HK-2 (cell line): Measurements from ENCODE around the gene P2RX1.
A peak's percentile ranks its signal among the peaks of the same experiment; 100 is the strongest.

Experiments
- DNase-seq: peaks from one replicate; pipeline ENCODE4 v3.0.0-alpha.2; 2018; ENCODE audit not compliant: unreplicated experiment

P2RX1 gene

DNA sequence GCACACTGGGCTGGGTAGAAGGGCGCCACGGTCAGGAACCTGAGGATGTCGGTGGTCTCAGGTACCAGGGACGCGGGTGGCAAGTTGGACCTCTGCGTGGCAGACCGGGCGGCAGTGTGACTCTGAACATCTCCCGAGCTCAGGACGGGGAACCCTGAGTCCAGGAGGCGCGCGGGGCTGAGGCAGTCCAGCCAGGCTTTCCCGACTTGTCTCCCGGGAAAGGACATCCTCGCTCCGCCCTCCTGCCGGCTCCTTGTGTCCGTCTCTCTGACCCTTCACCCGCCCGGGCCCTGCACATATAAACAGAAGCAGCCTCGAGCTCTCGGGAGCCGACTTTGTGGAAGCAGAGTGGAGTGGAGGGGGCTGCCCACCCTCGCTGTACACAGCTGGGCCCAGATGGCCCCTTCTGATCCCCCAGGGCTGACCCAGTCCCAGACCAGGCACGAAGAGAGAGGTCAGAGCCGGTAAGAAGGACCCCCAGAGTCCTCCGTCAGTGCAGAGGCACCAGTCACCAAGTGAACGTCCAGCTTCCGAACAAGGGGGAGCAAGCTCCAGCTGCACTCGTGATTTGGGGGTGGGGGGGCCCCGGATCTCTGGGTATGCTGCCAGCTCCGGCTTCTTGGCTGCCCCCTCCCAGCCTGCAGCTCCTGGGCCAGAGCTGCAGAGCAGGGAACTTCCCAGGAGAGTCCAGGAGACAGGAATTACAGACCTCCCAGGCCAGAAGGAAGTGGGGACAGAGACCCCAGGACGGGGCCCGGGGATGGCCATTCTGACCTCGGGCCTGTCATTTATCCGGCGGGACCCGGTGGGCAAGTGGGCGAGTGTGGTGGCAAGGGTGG, 8.5 kb upstream of the P2RX1 start:
- no peak for DNase-seq

DNA sequence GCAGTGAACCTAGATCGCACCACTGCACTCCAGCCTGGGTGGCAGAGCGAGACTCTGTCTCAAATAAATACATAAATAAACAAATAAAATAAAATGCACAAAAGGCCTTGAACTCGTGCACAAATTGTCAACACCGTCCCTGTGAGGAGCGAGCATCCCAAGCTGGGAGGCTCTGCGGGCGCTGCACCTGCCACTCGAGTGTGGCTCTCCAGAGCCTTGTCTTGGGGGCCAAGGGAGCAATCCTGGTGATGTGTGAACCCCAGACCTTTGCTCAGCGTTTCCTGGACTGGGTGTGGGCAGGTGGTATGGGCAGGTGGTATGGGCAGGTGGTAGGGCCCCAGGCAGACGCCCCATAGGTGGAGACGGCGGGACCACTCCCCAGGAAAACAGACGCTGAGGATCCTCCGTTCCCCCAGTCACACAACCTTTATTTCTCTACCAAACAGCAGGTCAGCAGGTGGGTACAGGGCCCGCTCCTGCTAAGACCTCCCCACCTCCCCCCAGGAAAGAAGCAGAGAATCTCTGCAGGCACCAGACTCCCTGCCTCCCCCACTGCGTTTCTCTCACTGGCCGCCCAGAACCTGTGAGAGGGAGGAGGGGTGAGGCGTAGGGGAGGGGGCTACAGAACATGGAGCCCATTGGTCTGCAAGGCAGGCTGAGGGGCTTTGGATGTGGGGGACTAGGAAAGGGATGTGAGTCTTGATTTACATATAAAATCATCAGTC, 7.4 kb upstream of the P2RX1 start:
- no peak for DNase-seq

DNA sequence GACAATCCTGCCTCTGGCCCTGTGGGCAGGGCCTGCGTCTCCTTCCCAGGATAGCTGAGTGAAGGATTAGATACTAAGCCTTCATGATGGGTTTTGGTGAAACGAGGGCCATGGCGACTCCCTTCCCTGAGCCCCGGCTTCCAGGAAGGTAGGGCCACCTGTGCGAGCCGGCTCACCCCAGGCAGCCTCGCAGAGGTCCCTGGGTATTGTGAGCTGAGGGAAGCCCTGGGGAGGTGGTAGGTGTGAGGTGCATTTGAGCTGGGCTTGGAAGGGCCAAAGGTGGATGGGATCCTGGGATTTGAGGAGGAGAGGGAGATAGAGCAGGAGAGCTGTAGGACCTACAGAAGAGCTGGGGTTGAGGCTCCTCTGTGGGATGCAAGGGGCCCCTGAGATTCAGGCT, 6.5 kb upstream of the P2RX1 start:
- DNase-seq: no peak

DNA sequence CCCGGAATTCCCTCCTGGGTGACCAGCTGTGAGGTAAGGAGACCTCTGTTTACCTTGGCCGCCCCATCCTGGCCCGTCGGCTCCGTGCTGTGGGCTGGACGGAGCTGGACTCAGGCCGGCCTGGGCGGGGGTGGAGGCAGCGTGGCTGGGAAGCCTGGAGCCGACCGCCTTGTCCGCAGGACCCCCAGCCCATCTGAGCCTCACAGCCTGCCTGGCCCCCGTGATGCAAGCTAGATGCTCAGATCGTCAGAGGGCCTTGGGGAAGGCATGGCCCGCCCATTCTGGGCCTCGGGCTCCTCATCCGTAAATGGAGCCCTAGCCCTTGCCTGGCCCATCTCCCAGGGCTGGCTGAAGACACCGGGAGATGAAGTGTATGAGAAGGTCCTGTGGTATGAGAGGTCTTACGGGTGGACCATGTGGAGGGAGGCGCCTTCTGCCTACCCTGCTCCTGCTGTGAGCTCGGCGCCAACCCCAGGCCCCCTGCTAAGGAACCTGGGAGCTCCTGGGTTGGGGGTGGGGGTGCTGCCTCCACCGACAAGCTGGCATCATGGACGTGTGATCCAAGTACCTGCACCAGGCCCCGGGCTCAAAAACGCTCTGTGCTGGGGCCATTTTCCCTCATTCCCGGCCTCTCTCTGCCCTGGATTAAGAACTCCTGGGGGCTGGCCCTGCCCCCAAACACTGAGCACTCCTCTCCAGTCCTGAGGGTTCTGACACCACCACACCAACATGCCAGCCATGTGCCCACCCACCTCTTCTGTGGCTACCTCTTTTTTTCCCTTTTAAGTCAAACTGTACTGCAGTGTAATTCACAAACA, 5.4 kb upstream of the P2RX1 start:
- no peak for DNase-seq

DNA sequence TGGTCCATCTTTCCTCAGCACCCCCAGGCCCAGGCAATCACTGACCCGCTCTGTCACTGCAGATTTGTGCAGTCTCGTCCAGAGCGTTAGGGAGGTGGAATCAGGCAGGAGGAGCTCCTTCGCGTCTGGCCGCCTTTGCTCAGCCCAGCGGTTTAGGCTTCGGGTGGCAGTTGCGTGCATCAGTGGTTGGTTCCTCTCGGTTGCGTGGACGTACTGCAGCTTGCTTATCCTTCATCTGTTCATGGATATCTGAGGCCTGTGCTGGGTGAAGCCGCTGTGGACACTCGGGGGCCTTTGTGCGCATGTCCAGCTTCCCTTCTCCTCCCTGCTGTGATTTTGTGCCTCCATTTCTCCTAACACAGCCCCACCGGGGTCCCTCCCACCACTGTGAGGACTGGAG, 4.7 kb upstream of the P2RX1 start:
- no peak for DNase-seq

DNA sequence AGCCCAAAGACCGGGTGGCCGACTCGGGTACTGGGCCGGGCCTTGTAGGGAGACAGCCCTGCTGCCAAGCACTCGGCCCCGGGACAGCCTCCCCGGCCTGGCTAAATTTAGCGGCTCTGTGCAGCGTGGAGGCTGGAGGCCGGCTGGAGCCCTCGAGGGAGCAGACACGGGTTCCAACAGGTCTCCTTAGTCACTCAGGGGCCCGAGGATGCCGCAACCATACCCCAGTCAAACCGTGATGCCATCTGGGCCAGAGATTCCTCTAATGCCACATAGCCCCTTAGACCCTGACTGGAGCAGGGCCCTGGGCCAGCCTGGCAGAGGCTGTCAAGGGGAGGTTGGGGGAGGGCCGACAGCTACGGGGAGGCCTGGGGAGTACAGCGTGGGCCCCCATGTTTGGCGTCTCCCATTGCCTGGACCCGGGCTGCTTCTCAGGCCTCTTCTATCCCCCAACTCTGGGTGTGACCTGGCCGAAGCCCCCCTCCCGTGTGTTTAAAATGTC, 2.9 kb upstream of the P2RX1 start:
- DNase-seq: no peak

DNA sequence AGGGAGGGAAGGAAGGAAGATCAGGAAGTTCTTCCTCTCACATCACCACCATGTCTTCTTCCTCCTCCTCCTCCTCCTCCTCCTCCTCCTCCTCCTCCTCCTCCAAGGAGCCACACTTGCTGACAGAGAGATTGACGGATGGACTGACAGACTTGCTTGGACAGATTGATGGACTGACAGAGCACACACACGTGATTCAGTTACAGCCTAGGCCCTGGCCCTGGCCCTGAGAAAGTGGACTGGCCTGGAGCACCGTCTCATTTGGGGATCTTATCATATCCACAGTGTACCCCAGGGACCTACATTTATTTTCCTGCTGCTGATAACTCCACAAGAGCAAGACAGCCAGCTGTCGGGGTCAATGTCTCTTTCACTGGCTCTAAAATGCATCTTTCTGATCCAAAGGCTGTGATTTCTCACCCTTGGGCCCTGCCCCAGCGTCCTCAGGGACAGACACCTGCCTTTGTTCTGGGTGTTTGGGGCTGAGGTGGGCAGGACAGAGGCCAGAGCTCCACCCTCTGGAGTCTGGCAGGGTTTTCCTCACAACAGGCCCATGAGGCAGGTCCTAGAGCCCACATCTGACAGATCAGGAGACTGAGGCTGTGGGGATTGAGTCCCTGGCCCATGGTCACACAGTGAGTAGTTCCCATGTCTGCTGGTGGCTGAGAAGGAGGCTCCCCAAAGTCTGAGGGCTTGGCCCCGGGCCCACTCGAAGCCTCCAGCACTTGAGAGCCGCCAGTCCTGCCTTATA, 2.3 kb upstream of the P2RX1 start:
- no peak for DNase-seq

DNA sequence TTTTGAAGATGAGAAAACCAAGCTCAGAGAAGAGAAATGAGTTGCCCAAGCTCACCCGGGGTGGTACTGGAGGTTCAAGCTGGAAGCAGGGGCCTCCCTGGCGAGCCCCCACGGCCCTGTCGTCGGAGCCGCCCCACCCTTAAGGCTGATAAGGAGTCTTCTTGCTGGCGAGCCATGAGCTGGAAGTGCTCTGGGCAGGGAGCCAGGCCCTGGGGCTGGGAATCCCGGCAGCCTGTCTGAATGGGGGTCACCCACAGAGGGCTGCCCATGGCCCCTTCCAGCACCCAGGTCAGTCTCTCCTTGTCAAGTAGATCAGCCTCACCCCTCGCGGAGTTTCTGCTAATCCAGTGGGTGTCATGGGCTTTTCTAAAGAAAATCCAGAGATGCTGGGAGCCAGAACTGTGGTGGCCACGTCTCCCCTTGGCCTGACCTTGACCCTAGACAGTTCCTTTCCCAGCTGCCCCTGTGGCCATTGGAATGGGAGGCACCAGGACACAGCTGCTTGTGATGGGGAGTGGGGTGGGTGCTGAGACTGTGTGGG, 1.2 kb upstream of the P2RX1 start:
- no peak for DNase-seq

DNA sequence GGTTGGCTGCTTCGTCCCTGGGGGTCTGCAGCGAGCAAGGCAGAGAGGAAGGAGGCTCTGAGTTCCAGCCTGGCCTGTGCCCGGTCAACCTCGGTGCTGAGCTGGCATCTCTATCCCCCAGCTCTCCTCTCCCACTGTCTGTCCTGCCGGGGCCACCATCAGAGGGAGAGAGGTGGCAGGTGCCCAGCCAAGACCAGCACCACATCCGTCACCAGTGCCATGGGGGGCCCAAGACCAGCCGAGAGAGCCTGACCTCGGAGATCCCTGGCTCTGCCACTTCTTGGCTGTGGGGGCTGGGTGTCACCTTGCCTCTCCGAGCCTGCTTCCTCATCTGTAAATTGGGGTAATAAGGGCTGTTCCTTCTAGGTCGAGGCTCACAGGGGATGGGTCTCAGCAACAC, 560 bp upstream of the P2RX1 start:
- DNase-seq: no peak

DNA sequence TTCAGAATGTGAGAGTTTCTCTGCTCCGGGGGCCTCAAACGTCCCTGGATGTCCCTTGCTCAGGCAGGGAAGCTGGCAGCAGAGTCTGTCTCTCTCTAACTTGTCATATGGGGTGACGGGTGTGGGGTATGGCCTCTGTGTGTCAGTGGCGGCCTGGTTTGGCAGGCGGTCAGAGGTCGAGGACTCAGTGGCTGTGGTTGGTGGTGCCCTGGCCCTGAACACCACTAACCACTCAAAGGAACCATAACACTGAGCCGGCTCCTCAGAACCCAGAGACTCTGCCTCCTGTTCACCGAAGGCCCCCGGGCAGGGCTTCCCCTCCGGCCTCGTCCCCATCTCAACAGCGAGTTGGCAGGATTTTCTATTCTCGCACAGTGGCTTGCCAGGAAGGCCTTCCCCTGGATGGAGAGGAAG, 677 bp downstream of the P2RX1 start:
- no peak for DNase-seq

DNA sequence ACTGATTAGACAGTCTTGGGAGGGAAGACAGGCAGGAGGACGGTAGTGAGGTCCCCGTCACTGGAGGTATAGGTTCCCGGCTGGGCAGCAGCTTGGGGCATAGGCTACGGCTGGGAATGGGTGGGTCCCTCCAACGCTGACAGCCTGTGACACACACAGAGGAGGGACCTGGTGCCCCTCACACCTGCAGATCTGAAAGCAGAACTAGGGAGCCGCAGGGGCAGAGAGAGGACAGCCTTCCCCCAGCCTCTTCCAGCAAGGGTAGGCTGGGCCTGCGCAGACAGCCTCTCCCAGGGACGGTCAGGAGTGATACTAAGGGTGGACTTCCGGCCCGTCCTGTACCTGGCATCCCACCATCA, 2.0 kb downstream of the P2RX1 start:
- no peak for DNase-seq

DNA sequence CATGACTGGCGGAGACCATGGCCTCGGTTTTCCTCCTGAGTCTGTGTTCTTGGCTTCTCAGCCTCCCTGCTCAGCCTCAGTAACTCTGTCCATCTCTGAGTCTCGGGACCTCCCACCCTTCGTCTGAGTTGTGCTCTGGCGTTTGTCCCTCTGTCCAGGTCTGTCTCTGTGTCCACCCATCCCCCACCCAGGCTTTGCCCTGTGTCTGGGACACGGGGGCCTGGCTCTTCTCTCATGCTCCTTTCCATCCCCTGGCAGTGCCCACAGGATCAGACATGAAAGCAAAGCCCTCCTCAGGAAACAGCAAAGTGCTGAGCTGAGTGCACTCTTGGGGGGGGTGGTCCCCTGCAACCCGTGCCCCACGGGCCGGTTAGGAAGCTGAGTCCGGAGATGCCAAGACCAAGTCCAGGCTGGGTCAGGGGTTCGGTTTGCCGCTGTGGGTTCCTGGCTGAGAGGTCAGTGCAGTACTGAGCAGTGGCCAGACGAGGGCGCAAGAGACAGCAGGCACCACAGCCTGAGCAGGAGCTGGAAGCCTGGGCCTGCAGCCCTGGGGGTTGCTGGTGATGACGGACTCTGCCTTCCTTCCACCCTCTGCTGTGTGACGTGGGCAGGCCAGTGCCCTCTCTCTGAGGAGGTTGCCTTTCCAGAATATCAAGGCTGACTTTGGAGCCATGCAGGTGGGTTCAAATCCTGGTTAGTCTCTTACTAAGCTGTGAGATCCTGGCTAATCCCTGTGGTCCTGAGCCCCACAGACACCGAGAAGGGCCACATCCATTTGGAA, 2.5 kb downstream of the P2RX1 start:
- DNase-seq: peak; percentile 79

DNA sequence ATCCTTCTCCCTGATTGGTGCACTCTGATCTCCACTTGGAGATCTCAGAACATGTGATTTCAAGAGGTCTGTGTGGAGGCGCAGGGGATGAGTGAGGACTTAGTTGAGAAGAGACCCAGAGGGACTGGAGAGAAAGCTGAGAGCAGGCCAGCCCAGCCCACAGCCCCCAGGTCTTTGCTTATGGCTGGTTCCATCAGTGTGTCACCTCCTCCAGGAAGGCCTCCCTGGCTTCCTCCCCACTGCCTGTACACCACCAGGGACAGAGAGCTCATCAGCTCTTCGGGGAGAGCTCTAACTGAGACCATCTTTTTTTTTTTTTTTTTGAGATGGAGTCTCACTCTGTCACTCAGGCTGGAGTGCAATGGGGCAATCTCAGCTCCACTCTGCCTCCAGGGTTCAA, 3.4 kb downstream of the P2RX1 start:
- no peak for DNase-seq

DNA sequence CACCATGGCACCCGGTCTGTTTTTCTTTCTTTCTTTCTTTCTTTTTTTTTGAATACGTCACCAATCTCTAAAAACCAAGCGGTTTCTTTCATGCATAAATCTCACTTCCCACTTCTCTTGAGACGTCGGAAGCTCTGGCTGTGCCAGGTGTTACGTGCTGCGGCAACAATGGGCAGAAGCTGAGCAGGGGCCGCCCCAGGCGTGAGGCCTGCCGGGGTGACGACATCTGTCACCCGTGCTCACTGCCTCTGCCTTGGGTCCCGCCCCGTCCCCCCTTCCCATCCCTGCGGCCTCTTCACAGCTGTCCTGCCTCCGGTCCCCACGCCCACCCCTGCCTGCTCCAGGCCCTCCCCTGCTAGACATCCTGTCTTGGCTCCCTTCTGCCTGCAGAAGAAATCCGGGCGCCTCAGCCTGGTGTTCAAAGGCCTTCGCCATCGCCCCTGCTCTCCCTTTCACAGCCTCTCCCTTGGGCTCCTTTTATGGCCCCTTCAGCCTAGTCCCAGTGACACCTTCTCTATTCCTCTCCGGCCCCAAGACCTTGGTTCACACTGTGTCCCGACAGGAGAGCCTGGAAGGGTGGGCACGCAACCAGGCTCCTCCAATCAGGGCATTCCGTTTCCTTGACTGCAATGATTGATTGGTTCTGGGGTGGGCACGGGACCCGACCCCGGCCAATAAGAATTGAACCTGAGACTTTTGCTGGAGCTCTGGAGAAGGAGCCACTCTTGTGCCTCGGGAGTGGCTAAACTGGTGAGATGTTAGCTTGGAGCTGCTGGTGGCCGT, 4.8 kb downstream of the P2RX1 start:
- no peak for DNase-seq

DNA sequence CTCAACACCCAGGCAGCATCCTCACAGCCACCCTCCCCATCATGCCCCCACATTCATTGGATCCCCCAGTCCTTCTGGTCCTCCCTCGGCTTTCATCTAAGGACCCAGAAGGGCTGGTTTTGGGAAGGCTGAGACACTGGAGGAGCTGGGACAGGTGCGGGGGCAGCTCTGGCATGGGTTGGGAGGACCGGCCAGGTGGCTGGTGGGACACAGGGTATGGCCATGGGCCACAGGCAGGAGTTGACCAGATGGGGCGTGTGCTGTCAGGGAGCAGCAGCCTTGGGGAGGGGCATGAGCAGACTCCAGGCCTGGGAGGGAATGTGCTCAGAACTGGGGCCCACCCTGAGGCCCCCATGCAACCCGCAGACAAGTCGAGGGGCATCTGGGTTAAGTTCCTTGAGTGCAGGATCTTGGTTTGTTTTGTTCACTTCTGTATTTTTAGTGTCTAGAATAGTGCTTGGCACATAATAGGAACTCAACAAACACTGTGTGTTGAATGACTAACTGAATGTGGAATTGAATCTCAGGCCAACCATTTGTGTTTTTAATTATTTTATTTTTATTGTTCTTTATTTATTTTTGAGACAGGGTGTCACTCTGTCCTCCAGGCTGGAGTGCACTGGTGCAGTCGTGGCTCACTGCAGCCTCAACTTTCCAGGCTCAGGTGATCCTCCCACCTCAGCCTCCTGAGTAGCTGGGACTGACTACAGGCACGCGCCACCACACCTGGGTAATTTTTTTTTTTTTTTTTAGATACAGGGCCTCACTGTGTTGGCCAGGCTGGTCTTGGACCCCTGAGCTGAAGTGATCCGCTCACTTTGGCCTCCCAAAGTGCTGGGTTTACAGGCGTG, 5.6 kb downstream of the P2RX1 start:
- no peak for DNase-seq

DNA sequence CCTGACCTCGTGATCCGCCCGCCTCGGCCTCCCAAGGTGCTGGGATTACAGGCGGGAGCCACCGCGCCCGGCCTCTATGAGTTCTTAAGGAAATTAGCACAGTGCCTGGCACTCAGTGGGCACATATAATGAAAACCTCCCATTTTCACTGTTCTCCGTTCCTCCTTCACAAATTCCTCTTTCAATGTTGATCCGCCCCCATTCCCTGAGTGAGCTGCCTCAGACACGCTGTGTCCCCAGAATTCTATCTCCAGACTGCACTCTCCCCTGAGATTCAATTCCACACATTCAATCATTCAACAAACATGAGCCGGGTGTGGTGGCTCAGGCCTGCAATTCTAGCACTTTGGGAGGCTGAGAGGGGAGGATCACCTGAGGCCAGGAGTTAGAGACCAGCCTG, 7.0 kb downstream of the P2RX1 start:
- DNase-seq: no peak

DNA sequence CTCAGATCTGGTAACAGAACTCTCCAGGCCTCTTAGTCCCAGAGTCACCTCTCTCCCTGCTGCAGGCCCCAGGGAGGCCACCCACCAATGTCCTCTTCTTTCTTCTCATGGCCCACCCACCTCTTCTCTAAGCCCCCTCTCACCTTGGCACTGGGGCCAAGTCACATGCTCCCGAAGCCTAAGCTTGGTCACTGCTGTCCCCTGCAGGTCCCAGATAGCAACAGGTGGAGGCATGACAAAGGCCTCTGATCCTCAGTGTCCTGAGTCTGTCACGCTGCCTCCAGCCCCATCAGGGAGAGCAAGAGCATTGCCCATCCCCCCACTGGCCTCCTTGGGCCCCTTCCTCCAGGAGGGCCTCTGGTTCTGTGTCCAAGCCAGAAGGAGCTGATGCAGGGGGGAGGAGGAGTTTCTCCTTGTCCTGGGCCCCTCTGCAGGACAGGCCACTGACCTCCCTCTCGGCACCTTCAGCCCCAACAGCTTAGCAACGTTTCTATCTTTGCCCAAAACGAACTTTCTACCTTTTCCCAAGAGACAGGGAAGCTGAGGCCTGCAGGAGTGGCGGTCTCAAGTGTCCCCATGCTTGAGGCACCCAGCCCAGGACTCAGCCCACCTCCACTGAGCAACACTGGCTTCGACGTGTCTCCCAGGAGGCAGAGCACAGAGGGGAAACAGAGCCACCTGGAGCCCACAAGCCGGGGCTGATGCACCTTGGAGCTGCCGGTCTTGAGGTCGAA, 8.6 kb downstream of the P2RX1 start:
- no peak for DNase-seq

DNA sequence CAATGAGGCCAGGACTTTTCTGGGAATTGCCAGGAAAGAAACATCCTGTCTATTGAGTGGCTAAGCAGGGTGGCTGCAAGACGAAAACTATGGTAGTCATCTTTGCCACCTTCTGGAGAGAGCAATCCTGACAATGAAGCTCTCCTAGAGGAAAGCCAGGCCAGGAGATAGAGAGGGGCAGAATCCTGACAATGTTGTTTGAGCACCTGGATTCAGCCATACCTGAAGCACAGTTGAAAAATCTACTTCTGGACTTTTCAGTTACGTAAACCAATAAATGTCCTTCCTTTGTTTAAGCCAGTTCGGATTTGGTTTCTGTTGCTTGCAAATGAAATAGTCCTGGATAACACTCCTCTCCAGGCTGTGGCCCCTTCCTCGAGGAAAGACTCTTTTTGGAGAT, 9.4 kb downstream of the P2RX1 start:
- no peak for DNase-seq
